ENCODE results near the gene CSMD2. TPM values are rescaled to one million over a fixed set of nuclear protein-coding genes. Genes with fewer than 3 reads are reported as not detected.
A peak's percentile ranks its signal among the peaks of the same experiment; 100 is the strongest.
"Not testable (repeated sequence)": the region's sequence is repeated elsewhere in the genome, so short reads cannot be mapped to it uniquely, and the experiment has no call there.

Gene CSMD2
- total RNA-seq: 0.22 TPM
- long read RNA-seq: 0 reads

GRCh38 chr1:34164771-34165391, at the start of gene CSMD2:
CSMD2 (minus strand) TSS chr1:34165230; CDS start chr1:34165097, 133 bp downstream.
- DNase-seq (peak; percentile 46), ATAC-seq (peak; percentile 37)
- intact Hi-C loops (cut with micrococcal nuclease): no loop called here

DNA sequence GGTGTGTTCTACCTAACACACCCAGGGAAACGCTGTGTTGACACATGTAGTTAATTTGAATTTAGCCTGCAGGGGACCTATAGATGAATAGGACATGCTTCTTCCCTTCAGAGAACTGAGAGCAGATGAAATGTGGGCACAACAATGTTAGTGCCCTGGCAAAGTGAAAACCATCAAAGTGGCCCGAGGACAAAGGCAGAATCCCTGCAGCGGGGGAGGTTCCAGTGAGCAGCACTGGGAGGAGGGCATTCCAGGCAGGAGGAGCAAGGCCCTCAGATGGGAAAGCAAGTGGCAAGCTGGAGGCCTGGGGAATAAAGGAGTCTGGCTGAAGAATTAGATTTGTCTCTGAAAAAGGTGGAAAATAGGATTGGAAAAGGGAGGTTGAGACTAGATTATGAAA, 48.9 kb upstream of the CSMD2 start:
- intact Hi-C loops (cut with micrococcal nuclease): no loop called here
- ATAC-seq (no peak), DNase-seq (no peak)

DNA sequence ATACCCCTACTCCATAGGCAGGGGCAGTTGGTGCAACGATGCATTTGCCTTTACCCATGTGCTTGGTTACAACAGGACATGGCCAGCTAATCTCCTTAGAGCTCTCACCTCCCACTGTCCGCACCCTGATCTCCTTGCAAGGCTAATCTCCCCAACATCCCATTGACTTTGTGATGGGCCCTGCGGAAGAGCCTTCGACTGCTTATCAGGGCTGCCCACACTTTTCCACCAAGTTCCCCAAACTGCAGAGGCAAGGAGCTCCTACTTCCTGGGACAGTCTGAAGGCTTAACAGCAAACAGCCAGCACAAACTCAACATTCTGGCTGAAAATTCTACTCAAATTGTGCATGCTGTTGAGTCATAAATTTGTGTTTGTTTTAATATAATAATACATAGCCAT, 47.6 kb upstream of the CSMD2 start:
- intact Hi-C loops (cut with micrococcal nuclease): no loop called here
- no peak for ATAC-seq
- no peak for DNase-seq

DNA sequence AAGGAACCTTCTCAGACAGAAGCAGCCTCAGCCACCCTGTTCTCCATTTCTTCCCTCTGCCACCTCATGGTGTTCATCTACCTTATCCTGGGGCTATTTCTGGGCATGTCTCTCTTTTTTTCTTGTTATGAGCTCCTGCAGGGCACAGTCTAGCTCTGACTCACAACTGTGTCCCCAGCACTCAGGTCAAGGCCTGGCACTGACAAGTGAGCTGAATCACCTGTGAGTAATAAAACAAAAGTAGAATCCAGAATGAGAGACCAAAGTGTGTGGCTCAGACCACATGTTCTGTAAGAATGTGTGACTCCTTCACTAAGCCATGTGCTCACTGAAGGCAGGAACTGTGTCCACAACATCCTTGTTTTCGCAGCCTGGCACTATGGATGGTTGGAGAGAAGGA, 34.9 kb upstream of the CSMD2 start:
- DNase-seq: no peak
- intact Hi-C loops (cut with micrococcal nuclease): no loop called here
- ATAC-seq: no peak

DNA sequence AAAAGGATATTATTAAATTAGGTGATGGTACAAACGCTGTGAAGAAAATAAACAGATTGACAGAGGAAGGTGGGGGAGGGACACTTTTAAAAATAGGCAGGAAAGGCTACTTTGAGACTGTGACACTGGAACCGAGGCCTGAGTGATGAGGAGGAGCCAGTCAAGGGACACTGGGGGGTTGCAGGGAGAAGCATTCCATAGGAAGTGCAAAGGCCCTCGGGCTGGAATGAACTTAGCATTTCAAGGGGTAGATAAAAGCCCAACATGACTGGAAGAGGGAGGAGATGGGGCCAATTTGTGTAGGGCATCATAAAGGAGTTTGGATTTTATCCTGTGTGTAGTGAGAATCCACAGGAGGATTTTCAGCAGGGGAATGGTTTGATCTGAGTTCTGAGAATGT, 27.6 kb upstream of the CSMD2 start:
- no peak for ATAC-seq
- no peak for DNase-seq
- intact Hi-C loops (cut with micrococcal nuclease): no loop called here

DNA sequence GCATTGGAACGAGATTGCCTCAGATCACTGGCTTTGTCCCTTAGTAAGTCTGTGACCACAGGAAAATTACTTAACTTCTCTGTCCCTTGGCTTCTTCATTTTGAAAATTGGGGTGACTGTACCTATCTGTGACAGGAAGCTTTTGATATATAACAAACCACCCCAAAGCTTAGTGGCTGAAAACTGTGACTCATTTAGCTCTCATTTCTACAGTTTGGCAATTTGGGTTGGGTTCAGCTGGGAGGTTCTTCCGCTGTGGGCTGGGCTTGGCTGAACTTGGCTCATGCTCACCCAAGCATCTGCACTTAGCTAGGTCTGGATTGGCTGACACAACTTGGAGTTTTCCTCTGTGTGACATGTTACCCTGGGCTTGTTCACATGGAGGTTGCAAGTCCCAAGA, 25.7 kb upstream of the CSMD2 start:
- ATAC-seq (no peak), DNase-seq (no peak)
- intact Hi-C loops (cut with micrococcal nuclease): no loop called here

GRCh38 chr1:34188985-34189384, 24.0 kb upstream of the CSMD2 start:
- intact Hi-C loops (cut with micrococcal nuclease): no loop called here
- no peak for ATAC-seq
- no peak for DNase-seq

DNA sequence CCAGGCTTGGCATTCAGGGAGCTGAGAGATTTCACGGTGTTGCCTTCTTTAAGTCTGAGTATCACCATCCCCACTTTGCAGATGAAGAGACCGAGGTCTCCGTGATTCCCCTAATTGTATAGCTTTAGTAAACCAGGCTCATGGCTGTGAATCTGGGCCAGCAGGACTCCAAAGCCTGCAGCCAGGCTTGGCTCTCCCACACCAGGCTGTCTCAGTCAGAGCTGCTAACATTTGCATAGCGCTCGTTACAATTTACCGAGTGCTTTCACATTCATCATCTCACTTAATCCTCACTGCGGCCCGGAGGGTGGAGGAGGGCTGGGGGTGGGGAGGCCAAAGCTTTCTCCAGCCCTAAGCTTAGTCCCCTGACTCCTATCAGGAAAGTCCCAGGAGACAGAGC, 23.4 kb upstream of the CSMD2 start:
- no peak for ATAC-seq
- intact Hi-C loops (cut with micrococcal nuclease): no loop called here
- DNase-seq: no peak

GRCh38 chr1:34186741-34187494, 21.9 kb upstream of the CSMD2 start:
- intact Hi-C loops (cut with micrococcal nuclease): no loop called here
- DNase-seq (no peak), ATAC-seq (no peak)

DNA sequence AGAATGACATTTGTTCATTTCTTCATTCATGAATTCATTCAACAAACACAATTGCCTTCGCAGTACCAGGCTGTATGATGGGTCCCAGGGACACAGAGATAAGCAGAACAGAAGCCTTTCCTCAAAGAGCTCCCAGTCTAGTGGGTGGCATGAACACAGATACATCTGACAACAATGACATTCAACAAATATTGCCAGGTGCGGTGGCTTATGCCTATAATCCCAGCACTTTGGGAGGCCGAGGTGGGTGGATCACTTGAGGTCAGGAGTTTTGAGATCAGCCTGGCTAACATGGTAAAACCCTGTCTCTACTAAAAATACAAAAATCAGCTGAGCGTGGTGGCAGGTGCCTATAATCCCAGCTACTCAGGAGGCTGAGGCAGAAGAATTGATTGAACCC, 18.4 kb upstream of the CSMD2 start:
- intact Hi-C loops (cut with micrococcal nuclease); ATAC-seq; DNase-seq: not testable (repeated sequence)

GRCh38 chr1:34178072-34178471, 13.0 kb upstream of the CSMD2 start:
- no peak for ATAC-seq
- no peak for DNase-seq
- intact Hi-C loops (cut with micrococcal nuclease): no loop called here

DNA sequence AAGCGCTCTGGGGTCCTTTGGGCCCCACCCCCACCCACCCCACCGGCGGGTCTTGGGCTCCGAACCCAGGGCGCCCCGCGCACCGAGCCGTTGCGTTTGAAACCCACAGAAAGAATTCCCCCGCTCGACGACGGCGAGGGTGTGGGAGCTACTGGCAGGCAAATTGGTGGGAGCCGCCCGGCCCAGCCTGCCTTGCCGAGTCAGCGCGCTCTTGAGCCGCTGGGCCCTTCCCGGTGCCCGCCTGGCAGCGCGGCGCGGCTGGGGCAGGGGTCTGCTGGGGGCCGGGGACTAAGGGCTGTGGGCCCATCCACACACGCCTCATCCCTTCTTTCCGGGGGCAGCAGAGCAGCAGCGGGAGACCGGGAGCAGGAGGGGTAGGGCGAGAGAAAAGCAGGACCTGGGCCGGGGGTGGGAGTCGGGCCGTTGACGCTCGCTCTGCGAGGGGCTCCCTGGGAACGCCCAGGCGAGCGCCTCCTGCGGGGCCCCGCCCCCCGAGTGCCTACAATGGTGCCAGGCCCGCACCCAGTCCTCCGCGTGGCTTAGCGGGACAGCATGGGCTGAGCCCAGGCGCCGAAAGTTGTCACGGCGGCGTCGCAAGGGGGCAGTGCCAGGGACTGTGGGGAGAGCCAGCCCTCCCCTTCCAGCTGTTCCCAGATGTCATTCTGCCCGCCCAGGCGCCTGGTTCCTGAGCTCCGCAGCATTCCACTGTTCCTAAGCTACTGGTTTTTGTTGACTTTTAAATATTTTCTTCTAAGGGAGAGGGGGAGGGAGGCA, 12.0 kb upstream of the CSMD2 start, which contains the start of gene C1orf94:
C1orf94 (plus strand) TSS at position 78 of the 774 bp plus-strand sequence. CDS start 883 bp downstream, outside the sequence.
- ATAC-seq (peak; percentile 35), DNase-seq (no peak)
- intact Hi-C loops (cut with micrococcal nuclease): no loop called here

DNA sequence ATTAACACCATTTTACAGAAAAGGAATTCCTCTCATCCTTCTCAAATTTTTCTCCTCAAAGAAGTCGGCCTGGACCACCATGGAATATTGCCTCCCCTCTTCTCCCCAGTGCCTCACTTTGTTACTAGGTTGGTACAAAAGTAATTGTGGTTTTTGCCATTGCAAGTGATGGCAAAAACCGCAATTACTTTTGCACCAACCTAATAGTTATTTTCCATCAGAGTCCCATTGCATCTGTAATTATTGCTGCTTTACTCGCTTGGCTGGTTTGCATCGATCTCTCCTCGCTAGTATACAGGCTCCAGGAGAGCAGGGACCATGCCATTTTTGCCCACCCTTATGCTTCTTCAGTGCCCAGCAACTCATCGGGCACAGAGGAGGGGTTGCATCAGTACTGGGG, 10.7 kb upstream of the CSMD2 start:
- intact Hi-C loops (cut with micrococcal nuclease): no loop called here

GRCh38 chr1:34167389-34167788, 2.4 kb upstream of the CSMD2 start:
- intact Hi-C loops (cut with micrococcal nuclease): no loop called here
- ATAC-seq (no peak), DNase-seq (no peak)

More for the DNA sequence above, 10.7 kb upstream of the CSMD2 start:
- no peak for DNase-seq
- ATAC-seq: no peak

DNA sequence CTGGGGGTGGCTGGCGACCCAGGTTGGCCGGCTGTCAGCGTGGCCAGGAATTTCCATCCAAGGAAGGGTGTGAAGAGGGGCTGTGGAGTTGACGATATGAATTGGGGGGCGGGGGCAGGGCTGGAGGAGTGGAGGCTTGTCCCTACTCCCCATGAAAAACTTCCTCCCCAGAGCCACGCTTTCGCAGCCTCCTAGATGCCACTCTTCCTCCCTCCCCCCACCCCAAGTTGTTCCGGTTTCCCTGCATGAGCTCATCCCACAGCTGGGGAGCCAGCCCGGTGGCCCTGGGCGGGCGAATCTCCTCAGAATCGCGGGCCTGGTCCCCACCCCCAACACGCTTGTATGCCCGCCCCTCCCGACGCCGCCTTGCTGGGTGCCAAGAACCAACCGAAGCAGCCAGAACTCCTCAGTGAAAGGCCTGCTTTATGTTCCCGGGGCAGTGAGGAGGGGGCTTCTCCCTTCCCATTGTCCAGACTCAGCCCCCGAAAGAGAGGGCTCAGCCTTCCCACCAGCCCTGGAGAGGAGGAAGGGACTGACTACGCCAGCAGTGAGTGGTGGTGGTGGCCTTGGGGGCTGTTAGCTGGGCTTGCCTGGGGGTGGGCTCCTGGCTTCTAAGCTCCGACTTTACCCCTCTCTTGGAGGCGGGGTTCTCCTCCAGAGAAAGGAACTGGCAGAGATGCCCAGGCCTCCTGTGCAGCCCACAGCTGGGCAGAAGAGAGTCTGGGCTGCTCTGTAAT, 1.8 kb upstream of the CSMD2 start:
- intact Hi-C loops (cut with micrococcal nuclease): no loop called here
- ATAC-seq: no peak
- DNase-seq: no peak

GRCh38 chr1:34166191-34166624, 1.2 kb upstream of the CSMD2 start:
- ATAC-seq: no peak
- intact Hi-C loops (cut with micrococcal nuclease): no loop called here

DNA sequence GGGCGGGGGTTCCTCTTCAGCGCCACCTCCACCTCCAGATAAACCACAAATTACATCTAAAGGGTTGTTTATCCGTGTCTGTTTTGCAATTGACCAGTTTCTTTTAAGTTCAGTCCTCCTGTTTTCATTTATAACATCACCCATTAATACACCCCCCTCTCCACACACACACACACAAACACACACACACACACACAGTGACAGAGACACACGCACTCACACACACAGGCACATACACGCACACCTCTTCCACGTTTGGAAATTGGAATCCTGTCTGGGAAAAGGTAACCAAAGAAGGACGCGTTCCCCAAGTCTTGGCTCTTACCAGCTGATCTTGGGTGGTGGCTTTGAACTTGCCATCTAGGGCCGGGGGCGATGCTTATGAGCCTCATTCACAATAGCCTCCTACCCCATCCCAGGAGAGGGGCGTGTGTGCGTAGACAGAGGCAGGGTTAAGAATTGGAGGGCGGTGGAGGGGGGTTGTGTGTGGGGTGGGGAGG, 442 bp upstream of the CSMD2 start:
- ATAC-seq (no peak), DNase-seq (no peak)
- intact Hi-C loops (cut with micrococcal nuclease): no loop called here

More at GRCh38 chr1:34166191-34166624, 1.2 kb upstream of the CSMD2 start:
- DNase-seq: no peak

- DNase-seq: no peak
- ATAC-seq: peak; percentile 45
- intact Hi-C loops (cut with micrococcal nuclease): no loop called here
These were observed 968 bp downstream of the CSMD2 start for GRCh38 chr1:34163792-34164731.

Measured in left ventricle myocardium superior (tissue), 1 donor.